Trophoblast cell (in vitro differentiated cells and primary cell): ENCODE results near the gene MID2.

Experiments
- DNase-seq, 2 donors: peaks; one replicate each; pipeline ENCODE4 v3.0.0-alpha.2; 2016
- H2AFZ ChIP-seq: 2 replicates; pipeline ENCODE4 v1.6.1; 2013; ENCODE audit warnings: low read length, moderate library complexity, mild to moderate bottlenecking; ENCODE audit not compliant: insufficient read depth, poor library complexity
- H2AK5ac ChIP-seq: 2 replicates; pipeline ENCODE4 v1.6.1; 2013; ENCODE audit warnings: mild to moderate bottlenecking, low read length
- H2BK120ac ChIP-seq: 2 replicates; pipeline ENCODE4 v1.6.1; 2013; ENCODE audit warnings: low read length, mild to moderate bottlenecking, moderate library complexity; ENCODE audit not compliant: insufficient read depth, poor library complexity
- H2BK12ac ChIP-seq: 2 replicates; pipeline ENCODE4 v1.6.1; 2013; ENCODE audit warnings: mild to moderate bottlenecking, low read length, moderate library complexity
- H2BK5ac ChIP-seq: 2 replicates; pipeline ENCODE4 v1.6.1; 2013; ENCODE audit warnings: low read length, low read depth, moderate library complexity, mild to moderate bottlenecking; ENCODE audit not compliant: poor library complexity
- H3K14ac ChIP-seq: 2 replicates; pipeline ENCODE4 v1.6.1; 2013; ENCODE audit warnings: mild to moderate bottlenecking, low read length
- H3K18ac ChIP-seq: 2 replicates; pipeline ENCODE4 v1.6.1; 2013; ENCODE audit warnings: mild to moderate bottlenecking, low read length
- H3K23ac ChIP-seq: 2 replicates; pipeline ENCODE4 v1.6.1; 2013; ENCODE audit warnings: low read length
- H3K27ac ChIP-seq: 2 replicates; pipeline ENCODE4 v1.5.1; 2013; ENCODE audit warnings: low read depth, mild to moderate bottlenecking, inconsistent platforms, low read length, moderate library complexity
- H3K27me3 ChIP-seq: 2 replicates; pipeline ENCODE4 v1.6.1; 2013; ENCODE audit warnings: inconsistent platforms, mild to moderate bottlenecking, low read length, moderate library complexity; ENCODE audit not compliant: insufficient read depth
- H3K36me3 ChIP-seq, 2 experiments: 1 replicate in 1 of 2; 2 replicates in 1 of 2; pipeline ENCODE4 v1.6.1; 2013; ENCODE audit warnings: low read length in 2 of 2, mild to moderate bottlenecking in 2 of 2, moderate library complexity in 1 of 2; ENCODE audit not compliant: insufficient read depth in 2 of 2, control insufficient read depth in 1 of 2
- H3K4ac ChIP-seq: 2 replicates; pipeline ENCODE4 v1.6.1; 2013; ENCODE audit warnings: low read depth, mild to moderate bottlenecking, low read length, moderate library complexity
- H3K4me1 ChIP-seq, 2 experiments: 1 replicate in 1 of 2; 2 replicates in 1 of 2; pipeline ENCODE4 v1.6.1; 2013; ENCODE audit warnings: low read length in 2 of 2, mild to moderate bottlenecking in 2 of 2, moderate library complexity in 1 of 2; ENCODE audit not compliant: insufficient read depth in 2 of 2, control insufficient read depth in 1 of 2
- H3K4me2 ChIP-seq: 2 replicates; pipeline ENCODE4 v1.6.1; 2013; ENCODE audit warnings: inconsistent platforms, mild to moderate bottlenecking, low read length, moderate library complexity
- H3K4me3 ChIP-seq: 2 replicates; pipeline ENCODE4 v1.5.1; 2013; ENCODE audit warnings: mild to moderate bottlenecking, low read depth, low read length, inconsistent platforms
- H3K79me1 ChIP-seq: one replicate; pipeline ENCODE4 v1.6.1; 2013; ENCODE audit warnings: low read length
- H3K79me2 ChIP-seq: 2 replicates; pipeline ENCODE4 v1.6.1; 2013; ENCODE audit warnings: low read length, mild to moderate bottlenecking; ENCODE audit not compliant: control insufficient read depth, insufficient read depth, poor library complexity
- H3K9ac ChIP-seq: 2 replicates; pipeline ENCODE4 v1.6.1; 2013; ENCODE audit warnings: mild to moderate bottlenecking, low read length
- H3K9me3 ChIP-seq: 2 replicates; pipeline ENCODE4 v1.6.1; 2013; ENCODE audit warnings: low read depth, mild to moderate bottlenecking, control low read depth, inconsistent platforms, low read length; ENCODE audit not compliant: insufficient read depth
- H4K12ac ChIP-seq: 2 replicates; pipeline ENCODE4 v1.6.1; 2013; ENCODE audit warnings: low read depth, mild to moderate bottlenecking, low read length, moderate library complexity
- H4K8ac ChIP-seq: 2 replicates; pipeline ENCODE4 v1.6.1; 2013; ENCODE audit warnings: low read depth, mild to moderate bottlenecking, low read length, moderate library complexity
- H4K91ac ChIP-seq: one replicate; pipeline ENCODE4 v1.6.1; 2013; ENCODE audit warnings: low read depth, mild to moderate bottlenecking, low read length, moderate library complexity
- WGBS: extraction: QIAGEN DNeasy Blood & Tissue Kit; methylation state at CpG from one replicate; pipeline ENCODE4 v1.1.7; 2013; ENCODE audit warnings: missing lambda C conversion rate; ENCODE audit not compliant: insufficient read length, insufficient coverage; ENCODE audit errors: extremely low coverage; 5-methylcytosine and 5-hydroxymethylcytosine counted together

MID2 gene

GRCh38 chrX:107857837-107858236, 32.2 kb downstream of the MID2 start:
- Histone ChIP-seq H2BK12ac (no peak overlapping the region), H2AFZ (no peak overlapping the region), H3K18ac (no peak overlapping the region), H3K79me2 (no peaks in the 10 kb centered on the region), H3K36me3 (no peaks in the 10 kb centered on the region), H2BK120ac (no peak overlapping the region), H3K9me3 (no peaks in the 10 kb centered on the region), H3K4me2 (no peak overlapping the region), H3K79me1 (no peaks in the 10 kb centered on the region), H3K4me3 (no peak overlapping the region), H2AK5ac (no peak overlapping the region), H4K91ac (no peak overlapping the region), H3K4me1 (no peaks in the 10 kb centered on the region), H4K12ac (no peak overlapping the region), H3K23ac (no peak overlapping the region), H3K27ac (no peak overlapping the region), H4K8ac (no peak overlapping the region), H3K27me3 (no peaks in the 10 kb centered on the region), H2BK5ac (no peak overlapping the region), H3K9ac (no peak overlapping the region), H3K14ac (no peak overlapping the region), H3K4ac (no peak overlapping the region)
- peak in 1 of 2 donors; percentile 23 for DNase-seq
- WGBS, result no CpG with 5 or more reads among the region's 5 CpGs

GRCh38 chrX:107861056-107861455, 35.4 kb downstream of the MID2 start:
- H3K4me1 ChIP-seq, result no peaks in the 10 kb centered on the region

GRCh38 chrX:107871136-107871535, 45.5 kb downstream of the MID2 start:
- Histone ChIP-seq H2BK12ac (no peak overlapping the region), H3K79me1 (no peaks in the 10 kb centered on the region), H4K8ac (no peak overlapping the region), H3K4me1 (no peaks in the 10 kb centered on the region), H2BK120ac (no peak overlapping the region), H3K27ac (no peak overlapping the region), H2AFZ (no peak overlapping the region), H2BK5ac (no peak overlapping the region), H3K23ac (no peak overlapping the region), H3K79me2 (no peaks in the 10 kb centered on the region), H4K91ac (no peak overlapping the region), H3K4me3 (no peak overlapping the region), H3K36me3 (no peaks in the 10 kb centered on the region), H3K9me3 (no peaks in the 10 kb centered on the region), H3K4me2 (no peak overlapping the region), H2AK5ac (no peak overlapping the region), H4K12ac (no peak overlapping the region), H3K4ac (no peak overlapping the region), H3K14ac (no peak overlapping the region), H3K27me3 (no peaks in the 10 kb centered on the region), H3K9ac (no peak overlapping the region), H3K18ac (no peak overlapping the region)
- no peak for DNase-seq
- no CpG with 5 or more reads among the region's 6 CpGs for WGBS

More at GRCh38 chrX:107861056-107861455, 35.4 kb downstream of the MID2 start:
- H2AK5ac ChIP-seq, result no peak overlapping the region
- H3K27ac ChIP-seq, result no peak overlapping the region
- H3K36me3 ChIP-seq, result no peaks in the 10 kb centered on the region
- H3K4me3 ChIP-seq, result no peak overlapping the region
- WGBS, result no CpG with 5 or more reads among the region's 4 CpGs
- no peak overlapping the region for H2AFZ ChIP-seq
- H4K91ac ChIP-seq, result no peak overlapping the region
- no peaks in the 10 kb centered on the region for H3K9me3 ChIP-seq
- no peak overlapping the region for H3K4ac ChIP-seq
- H3K27me3 ChIP-seq, result no peaks in the 10 kb centered on the region
- H3K79me1 ChIP-seq, result no peaks in the 10 kb centered on the region
- no peak overlapping the region for H4K12ac ChIP-seq
- H3K14ac ChIP-seq, result no peak overlapping the region
- no peak for DNase-seq
- no peak overlapping the region for H2BK12ac ChIP-seq
- no peak overlapping the region for H3K18ac ChIP-seq
- H3K23ac ChIP-seq, result no peak overlapping the region
- no peak overlapping the region for H2BK120ac ChIP-seq
- H4K8ac ChIP-seq, result no peak overlapping the region
- H3K9ac ChIP-seq, result no peak overlapping the region
- H3K79me2 ChIP-seq, result no peaks in the 10 kb centered on the region
- no peak overlapping the region for H3K4me2 ChIP-seq
- H2BK5ac ChIP-seq, result no peak overlapping the region

- H3K4me3 ChIP-seq, result no peak overlapping the region
- no peak overlapping the region for H4K12ac ChIP-seq
- no peak overlapping the region for H3K9ac ChIP-seq
- H3K27ac ChIP-seq, result no peak overlapping the region
- no peak for DNase-seq
- H3K18ac ChIP-seq, result no peak overlapping the region
- no peak overlapping the region for H4K8ac ChIP-seq
- no peak overlapping the region for H3K4ac ChIP-seq
- H3K79me1 ChIP-seq, result no peaks in the 10 kb centered on the region
- H3K14ac ChIP-seq, result no peak overlapping the region
- H3K4me2 ChIP-seq, result no peak overlapping the region
- no peaks in the 10 kb centered on the region for H3K36me3 ChIP-seq
- no peak overlapping the region for H2BK5ac ChIP-seq
- no peak overlapping the region for H2AFZ ChIP-seq
- no peaks in the 10 kb centered on the region for H3K4me1 ChIP-seq
- H3K23ac ChIP-seq, result no peak overlapping the region
- H4K91ac ChIP-seq, result no peak overlapping the region
- H3K79me2 ChIP-seq, result no peaks in the 10 kb centered on the region
- H3K9me3 ChIP-seq, result no peaks in the 10 kb centered on the region
- WGBS, result no CpG with 5 or more reads among the region's 5 CpGs
- H2BK12ac ChIP-seq, result no peak overlapping the region
- H2BK120ac ChIP-seq, result no peak overlapping the region
- no peak overlapping the region for H2AK5ac ChIP-seq
- H3K27me3 ChIP-seq, result no peaks in the 10 kb centered on the region
These were observed 52.4 kb downstream of the MID2 start for GRCh38 chrX:107878106-107878505.
